ENCODE results near the gene ADM2.

DNA sequence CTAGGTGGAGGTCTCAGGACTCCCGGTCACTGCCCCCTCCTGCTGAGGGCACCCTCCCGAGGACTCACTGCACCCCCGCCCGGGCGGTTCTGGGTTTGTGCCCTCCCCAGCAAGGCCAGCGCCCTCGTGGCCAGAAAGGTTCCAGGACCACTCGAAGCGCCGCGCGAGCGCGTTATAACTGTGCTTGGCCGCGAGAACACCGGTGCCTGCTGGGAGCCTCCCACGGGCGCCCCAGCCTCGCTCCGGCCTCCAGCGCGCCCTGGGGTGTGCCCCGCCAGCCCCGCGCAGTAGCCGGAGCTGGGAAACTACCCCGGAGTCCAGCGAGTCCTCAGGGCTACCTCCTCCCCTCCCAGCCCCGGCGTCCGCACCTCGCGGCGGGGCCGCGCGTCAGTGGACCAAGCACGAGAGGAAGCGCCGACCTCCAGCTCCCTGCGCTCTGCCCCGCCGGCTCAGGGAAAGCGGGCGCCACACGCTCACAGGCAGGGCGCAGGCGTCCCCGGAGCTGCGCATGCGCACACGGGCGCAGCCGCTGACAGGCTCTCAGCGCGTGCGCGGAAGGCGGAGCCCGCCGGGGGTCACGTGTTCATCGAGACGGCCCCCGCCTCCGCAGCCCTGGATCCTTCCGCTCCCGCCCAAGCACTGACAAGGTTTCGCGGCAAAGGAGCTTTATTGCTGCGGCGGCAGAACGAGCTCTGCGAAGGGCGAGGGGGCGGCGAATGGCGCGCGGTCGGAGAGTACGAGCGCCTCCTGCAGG, 43.9 kb downstream of the ADM2 start, which contains the start of gene SCO2:
- TF ChIP-seq, protein P1, sequence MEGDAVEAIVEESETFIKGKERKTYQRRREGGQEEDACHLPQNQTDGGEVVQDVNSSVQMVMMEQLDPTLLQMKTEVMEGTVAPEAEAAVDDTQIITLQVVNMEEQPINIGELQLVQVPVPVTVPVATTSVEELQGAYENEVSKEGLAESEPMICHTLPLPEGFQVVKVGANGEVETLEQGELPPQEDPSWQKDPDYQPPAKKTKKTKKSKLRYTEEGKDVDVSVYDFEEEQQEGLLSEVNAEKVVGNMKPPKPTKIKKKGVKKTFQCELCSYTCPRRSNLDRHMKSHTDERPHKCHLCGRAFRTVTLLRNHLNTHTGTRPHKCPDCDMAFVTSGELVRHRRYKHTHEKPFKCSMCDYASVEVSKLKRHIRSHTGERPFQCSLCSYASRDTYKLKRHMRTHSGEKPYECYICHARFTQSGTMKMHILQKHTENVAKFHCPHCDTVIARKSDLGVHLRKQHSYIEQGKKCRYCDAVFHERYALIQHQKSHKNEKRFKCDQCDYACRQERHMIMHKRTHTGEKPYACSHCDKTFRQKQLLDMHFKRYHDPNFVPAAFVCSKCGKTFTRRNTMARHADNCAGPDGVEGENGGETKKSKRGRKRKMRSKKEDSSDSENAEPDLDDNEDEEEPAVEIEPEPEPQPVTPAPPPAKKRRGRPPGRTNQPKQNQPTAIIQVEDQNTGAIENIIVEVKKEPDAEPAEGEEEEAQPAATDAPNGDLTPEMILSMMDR (IDR thresholded peaks at IDR 0.05; ENCODE audit: low read depth, low read length, poor library complexity, severe bottlenecking), result no peak
- TF ChIP-seq EZH2phosphoT487 (IDR thresholded peaks at IDR 0.05; ENCODE audit: borderline replicate concordance, low read length), result no peak
